ENCODE results near the gene TNC.

The TNC gene

DNA sequence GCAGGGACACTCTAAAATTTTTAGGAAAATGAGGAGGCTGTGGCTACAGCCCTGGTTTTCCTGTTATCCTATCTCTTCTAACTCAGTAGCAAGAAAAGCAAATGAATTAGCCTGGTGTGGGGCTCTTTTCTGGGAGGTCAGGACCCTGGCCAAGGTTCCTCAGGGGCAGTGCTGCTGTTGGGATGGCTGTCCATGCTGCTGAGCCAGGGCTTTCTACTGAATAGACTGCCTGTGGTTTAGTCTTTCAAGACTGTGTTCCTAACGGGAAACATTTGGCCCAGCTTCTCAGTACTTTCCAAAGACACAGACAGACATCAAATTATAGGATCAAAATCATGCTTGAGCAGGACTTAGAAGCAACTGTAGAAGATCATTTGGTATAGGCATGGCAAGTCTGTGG lies 18.1 kb downstream of the TNC start:
- no peak overlapping the region for H3K4me3 ChIP-seq (ENCODE audit: low read depth, low read length)
- no peak for DNase-seq (ENCODE audit: low read depth, low spot score)
- in situ Hi-C loops (cut with HindIII; ENCODE audit: low sequenced_read_pairs): no loop called here
- TF ChIP-seq, protein P1, sequence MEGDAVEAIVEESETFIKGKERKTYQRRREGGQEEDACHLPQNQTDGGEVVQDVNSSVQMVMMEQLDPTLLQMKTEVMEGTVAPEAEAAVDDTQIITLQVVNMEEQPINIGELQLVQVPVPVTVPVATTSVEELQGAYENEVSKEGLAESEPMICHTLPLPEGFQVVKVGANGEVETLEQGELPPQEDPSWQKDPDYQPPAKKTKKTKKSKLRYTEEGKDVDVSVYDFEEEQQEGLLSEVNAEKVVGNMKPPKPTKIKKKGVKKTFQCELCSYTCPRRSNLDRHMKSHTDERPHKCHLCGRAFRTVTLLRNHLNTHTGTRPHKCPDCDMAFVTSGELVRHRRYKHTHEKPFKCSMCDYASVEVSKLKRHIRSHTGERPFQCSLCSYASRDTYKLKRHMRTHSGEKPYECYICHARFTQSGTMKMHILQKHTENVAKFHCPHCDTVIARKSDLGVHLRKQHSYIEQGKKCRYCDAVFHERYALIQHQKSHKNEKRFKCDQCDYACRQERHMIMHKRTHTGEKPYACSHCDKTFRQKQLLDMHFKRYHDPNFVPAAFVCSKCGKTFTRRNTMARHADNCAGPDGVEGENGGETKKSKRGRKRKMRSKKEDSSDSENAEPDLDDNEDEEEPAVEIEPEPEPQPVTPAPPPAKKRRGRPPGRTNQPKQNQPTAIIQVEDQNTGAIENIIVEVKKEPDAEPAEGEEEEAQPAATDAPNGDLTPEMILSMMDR (IDR thresholded peaks at IDR 0.05; ENCODE audit: low read depth, low read length): no peak

DNA sequence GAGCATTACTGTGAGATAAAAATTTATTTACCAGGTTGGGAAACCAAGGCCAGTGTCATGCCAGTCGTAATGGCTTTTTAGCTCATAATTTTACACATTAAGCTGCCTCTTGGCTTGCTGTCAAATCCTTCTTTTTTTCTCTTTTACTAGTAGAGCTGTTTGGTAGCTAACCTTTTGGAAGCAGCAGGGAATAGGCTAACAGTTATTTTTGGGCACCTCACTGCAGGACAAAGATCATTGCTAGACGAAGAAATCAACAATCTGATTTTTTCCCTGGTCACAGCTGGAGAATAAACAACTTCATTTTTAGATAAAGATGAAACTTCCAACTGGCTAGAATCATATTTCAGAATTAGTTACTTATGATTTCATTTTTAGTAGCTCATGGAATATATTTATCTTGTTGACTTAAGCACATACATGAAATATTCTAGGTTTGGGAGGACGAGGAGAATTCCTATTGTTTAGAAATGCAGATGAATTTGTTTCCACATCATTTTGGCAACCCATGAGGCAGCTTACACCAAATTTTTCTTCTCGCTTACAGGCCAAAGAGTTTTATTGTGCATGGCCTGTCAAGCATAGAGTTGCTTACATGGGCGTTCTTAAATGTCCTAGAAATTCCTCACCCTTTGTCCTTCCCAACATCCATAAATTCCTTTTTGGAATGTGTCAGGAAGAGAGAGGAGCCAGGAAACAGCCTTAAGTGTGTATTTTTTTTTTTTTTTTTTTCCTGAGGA lies 19.6 kb downstream of the TNC start:
- in situ Hi-C loops (cut with HindIII; ENCODE audit: low sequenced_read_pairs): no loop called here
- DNase-seq (ENCODE audit: low read depth, low spot score): no peak
- TF ChIP-seq, protein P1 (IDR thresholded peaks at IDR 0.05; ENCODE audit: low read depth, low read length): no peak
- H3K4me3 ChIP-seq (ENCODE audit: low read depth, low read length): no peak overlapping the region

DNA sequence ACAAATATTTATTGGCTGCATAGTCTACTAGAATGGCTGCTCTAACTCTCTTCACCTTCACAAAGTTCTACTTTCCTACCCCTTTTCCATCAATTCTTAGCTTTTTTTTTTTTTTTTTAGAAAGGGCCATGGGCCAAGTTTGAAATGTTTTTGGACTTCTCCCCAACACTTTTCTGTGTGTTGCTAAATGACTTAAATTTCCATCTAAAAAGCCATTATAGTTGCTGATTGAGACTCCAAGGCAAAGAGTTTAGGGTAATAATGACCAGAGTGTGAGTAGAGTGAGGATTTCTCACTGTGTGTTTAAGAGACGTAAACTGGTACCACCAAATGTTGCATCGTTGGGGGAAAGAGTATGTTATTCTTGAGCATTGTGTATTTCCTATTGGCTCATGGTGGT lies 24.4 kb downstream of the TNC start:
- DNase-seq (ENCODE audit: low read depth, low spot score): no peak

DNA sequence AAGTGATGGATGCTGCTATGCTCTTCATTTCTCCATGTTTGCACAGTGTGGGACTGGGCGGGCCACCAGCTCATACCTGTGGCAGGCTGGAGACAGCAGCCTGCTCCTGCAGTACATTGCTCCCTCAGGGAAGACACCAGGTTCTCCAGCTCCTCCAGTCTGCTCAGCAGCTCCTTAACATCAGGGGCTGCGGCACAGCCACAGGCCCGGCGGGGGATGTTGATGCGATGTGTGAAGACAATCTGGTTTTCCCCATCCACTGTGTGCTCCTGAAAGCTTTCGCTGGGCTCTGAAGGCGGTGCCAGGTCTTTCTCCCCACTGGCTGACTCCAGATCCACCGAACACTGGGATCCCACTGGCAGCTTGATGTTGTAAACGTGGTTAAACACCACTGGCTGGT lies 27.5 kb downstream of the TNC start:
- TF ChIP-seq, protein P1 (IDR thresholded peaks at IDR 0.05; ENCODE audit: low read depth, low read length): no peak
- in situ Hi-C loops (cut with HindIII; ENCODE audit: low sequenced_read_pairs): no loop called here
- no peak for DNase-seq (ENCODE audit: low read depth, low spot score)
- H3K4me3 ChIP-seq (ENCODE audit: low read depth, low read length): no peak overlapping the region

More for the DNA sequence above, 24.4 kb downstream of the TNC start:
- in situ Hi-C loops (cut with HindIII; ENCODE audit: low sequenced_read_pairs): no loop called here
- H3K4me3 ChIP-seq (ENCODE audit: low read depth, low read length): no peak overlapping the region
- TF ChIP-seq, protein P1 (IDR thresholded peaks at IDR 0.05; ENCODE audit: low read depth, low read length): no peak

DNA sequence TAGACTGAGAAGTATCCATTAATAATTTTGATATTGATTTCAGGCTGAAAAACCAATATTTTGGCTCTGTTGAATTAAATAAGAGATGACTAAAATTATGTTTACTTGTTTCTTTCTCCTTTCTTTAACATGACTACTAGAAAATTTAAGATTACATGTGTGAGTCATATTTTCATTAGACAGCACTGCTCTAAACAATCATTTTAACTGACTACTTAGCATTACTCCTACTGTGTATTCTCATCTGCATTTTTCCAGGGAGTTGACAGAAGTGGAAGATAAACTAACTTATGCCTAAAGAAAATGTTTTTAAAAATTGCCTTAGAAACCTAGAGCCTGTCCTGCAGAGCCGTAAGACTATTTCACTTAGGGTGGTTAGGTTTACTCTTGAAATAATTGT lies 29.1 kb downstream of the TNC start:
- TF ChIP-seq, protein P1 (IDR thresholded peaks at IDR 0.05; ENCODE audit: low read depth, low read length): no peak
- no peak for DNase-seq (ENCODE audit: low read depth, low spot score)

DNA sequence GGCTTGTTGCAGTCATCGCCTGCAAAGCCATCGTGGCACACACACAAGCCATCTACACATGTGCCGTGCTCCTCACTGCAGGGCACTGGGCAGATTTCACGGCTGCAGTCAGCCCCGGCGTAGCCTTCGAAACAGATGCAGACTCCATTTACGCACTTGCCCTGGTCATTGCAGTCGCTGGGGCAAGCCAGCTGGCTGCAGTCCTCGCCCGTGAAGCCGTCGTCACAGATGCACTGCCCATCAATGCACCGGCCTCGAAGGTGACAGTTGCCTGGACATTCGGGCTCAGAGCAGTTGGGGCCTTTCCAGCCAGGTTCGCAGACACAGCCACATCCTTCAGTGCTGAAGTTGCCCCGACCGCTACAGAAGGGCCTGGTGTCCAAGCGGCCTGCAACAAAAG lies 31.1 kb downstream of the TNC start:
- DNase-seq (ENCODE audit: low read depth, low spot score): no peak
- in situ Hi-C loops (cut with HindIII; ENCODE audit: low sequenced_read_pairs): no loop called here
- no peak overlapping the region for H3K4me3 ChIP-seq (ENCODE audit: low read depth, low read length)
- TF ChIP-seq, protein P1 (IDR thresholded peaks at IDR 0.05; ENCODE audit: low read depth, low read length): no peak

More for the DNA sequence above, 29.1 kb downstream of the TNC start:
- no peak overlapping the region for H3K4me3 ChIP-seq (ENCODE audit: low read depth, low read length)
- in situ Hi-C loops (cut with HindIII; ENCODE audit: low sequenced_read_pairs): no loop called here

Measured in astrocyte of the spinal cord (primary cell).